GM12874 (cell line): ENCODE measurements around the gene ATRNL1.

ENCODE experiments used
- TF ChIP-seq, protein P1 (sequence below): IDR thresholded peaks from 2 replicates; pipeline ENCODE4 v1.5.1; 2011; ENCODE audit warnings: low read depth, mild to moderate bottlenecking, control low read depth, low read length, moderate library complexity; ENCODE audit not compliant: insufficient read depth

Gene ATRNL1

DNA sequence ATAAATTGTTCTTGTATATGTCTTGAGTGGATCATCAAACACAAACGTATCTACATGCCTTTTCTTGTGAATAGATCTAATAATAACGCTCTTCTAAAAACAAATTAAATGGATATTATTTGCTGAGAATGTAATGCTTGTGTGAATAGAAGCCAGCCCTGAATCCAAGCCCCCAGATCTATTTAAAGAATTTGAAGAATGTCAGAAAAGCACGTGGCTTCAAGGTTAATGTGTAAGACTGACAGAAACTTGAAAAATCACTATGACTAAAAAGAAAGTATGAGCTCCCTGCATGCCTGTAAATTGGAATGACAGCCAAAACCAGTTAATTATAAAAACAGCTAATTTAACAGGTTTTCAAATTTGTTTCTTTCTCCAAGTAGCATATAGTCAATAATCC, 43.2 kb upstream of the ATRNL1 start:
- TF ChIP-seq, protein P1, sequence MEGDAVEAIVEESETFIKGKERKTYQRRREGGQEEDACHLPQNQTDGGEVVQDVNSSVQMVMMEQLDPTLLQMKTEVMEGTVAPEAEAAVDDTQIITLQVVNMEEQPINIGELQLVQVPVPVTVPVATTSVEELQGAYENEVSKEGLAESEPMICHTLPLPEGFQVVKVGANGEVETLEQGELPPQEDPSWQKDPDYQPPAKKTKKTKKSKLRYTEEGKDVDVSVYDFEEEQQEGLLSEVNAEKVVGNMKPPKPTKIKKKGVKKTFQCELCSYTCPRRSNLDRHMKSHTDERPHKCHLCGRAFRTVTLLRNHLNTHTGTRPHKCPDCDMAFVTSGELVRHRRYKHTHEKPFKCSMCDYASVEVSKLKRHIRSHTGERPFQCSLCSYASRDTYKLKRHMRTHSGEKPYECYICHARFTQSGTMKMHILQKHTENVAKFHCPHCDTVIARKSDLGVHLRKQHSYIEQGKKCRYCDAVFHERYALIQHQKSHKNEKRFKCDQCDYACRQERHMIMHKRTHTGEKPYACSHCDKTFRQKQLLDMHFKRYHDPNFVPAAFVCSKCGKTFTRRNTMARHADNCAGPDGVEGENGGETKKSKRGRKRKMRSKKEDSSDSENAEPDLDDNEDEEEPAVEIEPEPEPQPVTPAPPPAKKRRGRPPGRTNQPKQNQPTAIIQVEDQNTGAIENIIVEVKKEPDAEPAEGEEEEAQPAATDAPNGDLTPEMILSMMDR, result no peak

DNA sequence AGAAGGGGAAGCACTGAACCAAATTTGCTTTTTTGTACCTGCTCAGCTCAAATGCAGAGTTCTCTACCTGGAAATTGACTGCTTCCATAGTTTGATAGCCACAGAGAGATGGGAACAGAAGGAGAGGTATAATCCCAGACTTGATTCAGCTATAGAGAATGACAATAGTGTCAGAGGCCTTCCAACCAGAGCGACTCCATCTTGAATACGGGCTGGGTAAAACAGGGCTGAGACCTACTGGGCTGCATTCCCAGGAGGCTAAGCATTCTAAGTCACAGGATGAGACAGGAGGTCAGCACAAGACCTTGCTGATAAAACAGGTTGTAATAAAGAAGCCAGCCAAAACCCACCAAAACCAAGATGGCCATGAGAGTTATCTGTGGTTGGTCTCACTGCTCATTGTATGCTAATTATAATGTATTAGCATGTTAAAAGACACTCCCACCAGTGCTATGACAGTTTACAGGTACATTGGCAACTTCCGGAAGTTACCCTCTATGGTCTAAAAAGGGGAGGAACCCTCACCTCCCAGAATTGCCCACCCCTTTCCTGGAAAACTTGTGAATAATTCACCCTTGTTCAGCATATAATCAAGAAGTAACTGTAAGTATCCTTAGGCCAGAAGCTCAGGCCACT, 42.7 kb upstream of the ATRNL1 start:
- TF ChIP-seq, protein P1, result no peak

DNA sequence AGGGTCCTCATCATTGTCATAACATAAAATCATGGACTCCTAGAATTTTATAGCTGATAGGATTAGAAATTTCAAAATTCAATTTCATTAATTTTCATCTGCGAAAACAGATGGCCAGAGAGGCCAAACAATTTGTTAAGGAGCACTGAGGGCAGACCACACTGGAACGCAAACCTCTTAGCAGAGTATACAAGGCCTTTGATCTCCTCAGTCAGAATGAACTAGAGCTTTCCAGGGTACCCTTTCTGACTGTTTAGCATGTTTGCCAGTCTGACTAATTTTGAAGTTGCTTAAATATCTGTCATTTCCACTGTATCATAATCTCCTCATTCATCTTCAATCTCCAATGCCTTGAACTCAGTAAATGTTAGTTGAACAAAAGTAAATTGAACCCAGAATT, 41.9 kb upstream of the ATRNL1 start:
- TF ChIP-seq, protein P1, result no peak

DNA sequence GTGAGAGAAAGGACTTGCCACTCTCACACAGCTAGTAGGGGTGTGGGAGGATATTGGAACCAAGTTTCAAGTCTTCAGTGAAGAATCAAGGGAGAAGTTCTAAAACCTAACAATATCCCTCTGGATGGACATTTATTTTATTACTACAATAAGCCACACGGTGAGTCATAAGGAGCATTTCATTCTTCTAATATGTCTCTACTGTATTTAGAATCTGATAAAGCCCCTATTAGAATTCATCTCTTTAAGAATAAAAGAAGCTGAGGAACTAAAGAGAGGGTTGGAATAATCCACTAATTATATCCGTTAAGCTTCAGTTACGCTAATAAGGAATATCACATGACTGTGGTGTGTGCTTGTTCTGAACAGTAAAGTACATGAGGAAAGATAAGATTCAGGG, 40.9 kb upstream of the ATRNL1 start:
- TF ChIP-seq, protein P1, result no peak

DNA sequence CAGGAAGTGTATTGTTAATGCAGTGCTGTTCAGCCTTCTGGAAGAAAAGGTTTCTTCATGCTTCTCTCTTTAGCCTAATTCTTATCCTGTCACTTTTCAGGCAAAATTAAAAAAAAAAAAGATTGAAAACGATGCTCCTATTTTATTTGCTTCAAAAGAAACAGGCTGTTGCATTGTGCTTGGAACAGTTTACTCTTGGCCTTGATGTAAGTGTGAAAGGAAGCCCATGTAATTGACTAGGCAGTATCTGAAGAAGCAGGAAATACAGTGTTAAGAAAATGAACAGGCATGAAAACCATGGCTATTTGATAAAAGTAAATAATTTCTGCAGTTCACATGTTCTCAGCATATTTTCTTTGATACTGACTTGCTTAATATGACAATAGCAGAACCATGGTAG, 40.4 kb upstream of the ATRNL1 start:
- TF ChIP-seq, protein P1, result no peak

DNA sequence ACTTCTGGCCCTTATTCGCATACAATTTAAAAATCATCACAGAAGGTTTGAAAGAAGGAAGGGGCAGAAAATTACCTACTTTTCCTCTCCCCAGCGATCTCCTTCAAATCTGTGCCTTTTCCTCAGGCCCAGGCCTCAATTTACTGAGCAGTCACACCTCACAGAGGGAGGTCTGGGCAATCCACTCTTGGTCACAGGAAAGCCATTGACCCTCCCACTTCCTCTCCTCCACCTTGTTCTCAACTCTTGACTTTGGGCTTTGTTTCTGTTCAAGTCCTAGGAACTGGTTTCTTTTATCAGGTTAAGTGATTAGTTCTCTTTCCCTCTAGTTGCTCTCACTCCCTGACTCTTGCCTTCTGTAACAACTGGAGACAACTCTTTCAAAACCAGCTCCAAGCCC, 37.0 kb upstream of the ATRNL1 start:
- TF ChIP-seq, protein P1, result no peak

DNA sequence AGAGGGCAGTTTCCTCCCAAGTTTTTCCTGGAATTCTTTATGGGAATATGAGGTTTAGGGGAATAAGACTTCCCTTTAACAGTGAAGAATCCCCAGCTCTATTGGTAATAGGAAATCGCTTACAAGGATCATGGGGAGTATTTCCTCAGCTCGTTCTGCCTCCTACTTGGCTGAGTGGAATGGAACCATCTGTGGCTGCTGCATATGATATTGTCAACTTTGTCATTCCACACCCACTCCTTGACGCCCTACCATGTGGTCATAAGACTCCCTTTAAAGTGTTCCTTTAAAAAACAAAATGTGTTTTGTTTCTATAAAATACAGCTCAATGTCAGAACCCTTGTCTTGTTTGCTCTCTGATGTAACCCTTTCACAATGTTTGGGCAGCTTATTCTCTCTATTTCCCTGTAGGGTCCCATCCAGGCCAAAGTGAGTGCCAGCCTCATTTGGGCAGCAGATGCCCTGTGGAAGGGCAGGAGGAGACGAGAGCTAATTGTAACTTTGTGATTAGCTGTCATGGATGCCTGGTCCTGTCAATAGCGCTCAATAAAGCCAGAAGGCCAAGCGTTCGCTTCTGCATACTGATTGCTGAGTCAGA, 33.8 kb upstream of the ATRNL1 start:
- TF ChIP-seq, protein P1, result no peak
